Liver (tissue), 9 donors: ENCODE results near the gene SLC24A3. TPM values are rescaled to one million over a fixed set of nuclear protein-coding genes. Genes with fewer than 3 reads are reported as not detected.

Source experiments
- DNase-seq: peaks from one replicate; pipeline ENCODE4 v3.0.0-alpha.2; 2017; ENCODE audit warnings: low spot score
- H3K27ac ChIP-seq, 2 donors: one replicate each; pipeline ENCODE4 v1.7.0; 2013; ENCODE audit warnings: inconsistent platforms in 2 of 2, low read length in 2 of 2, control low read depth in 1 of 2, low read depth in 1 of 2, mild to moderate bottlenecking in 1 of 2
- H3K27me3 ChIP-seq, 4 donors: one replicate each; pipeline versions ENCODE4 v1.6.1 to v1.7.0; 2013; ENCODE audit warnings: low read length in 3 of 4, inconsistent platforms in 1 of 4, mild to moderate bottlenecking in 1 of 4, moderate library complexity in 1 of 4; ENCODE audit not compliant: control insufficient read depth in 4 of 4, insufficient read depth in 4 of 4
- H3K36me3 ChIP-seq, 4 donors: one replicate each; pipeline versions ENCODE4 v1.6.1 to v1.7.0; 2013; ENCODE audit warnings: low read length in 3 of 4, mild to moderate bottlenecking in 3 of 4, low read depth in 1 of 4, moderate library complexity in 1 of 4; ENCODE audit not compliant: control insufficient read depth in 4 of 4, insufficient read depth in 3 of 4
- H3K4me1 ChIP-seq, 4 donors: one replicate each; pipeline versions ENCODE4 v1.6.1 to v1.7.0; 2013; ENCODE audit warnings: low read length in 3 of 4, mild to moderate bottlenecking in 3 of 4, moderate library complexity in 1 of 4; ENCODE audit not compliant: control insufficient read depth in 4 of 4, insufficient read depth in 4 of 4
- H3K4me3 ChIP-seq, 3 donors: one replicate each; pipeline versions ENCODE4 v1.6.1 to v1.7.0; 2013; ENCODE audit warnings: low read length in 3 of 3, control low read depth in 1 of 3, low read depth in 1 of 3, mild to moderate bottlenecking in 1 of 3
- H3K9ac ChIP-seq, 2 donors: one replicate each; pipeline ENCODE4 v1.7.0; 2013; ENCODE audit warnings: low read length in 2 of 2, mild to moderate bottlenecking in 2 of 2, moderate library complexity in 2 of 2, control low read depth in 1 of 2, low read depth in 1 of 2
- H3K9me3 ChIP-seq, 4 donors: one replicate each; pipeline versions ENCODE4 v1.6.1 to v1.7.0; 2013; ENCODE audit warnings: low read length in 3 of 4; ENCODE audit not compliant: control insufficient read depth in 4 of 4
- CTCF ChIP-seq: fragments of 150-350 bp; IDR thresholded peaks from 2 replicates; pipeline ENCODE4 v1.5.1; 2017; ENCODE audit warnings: improper control_type of control experiment, low read depth, low read length; ENCODE audit not compliant: missing input control
- EGR1 ChIP-seq, 2 donors: IDR thresholded peaks; 2 replicates each; pipeline ENCODE4 v1.6.1; 2016 to 2018; ENCODE audit warnings: antibody characterized with exemption in 2 of 2, low read depth in 2 of 2
- FOXA1 ChIP-seq: IDR thresholded peaks from 2 replicates; pipeline ENCODE4 v1.6.1; 2016; ENCODE audit warnings: antibody characterized with exemption
- HNF4A ChIP-seq, 2 donors: conservative IDR thresholded peaks; 2 replicates each; pipeline ENCODE4 v1.6.1; 2016; ENCODE audit warnings: antibody characterized with exemption in 2 of 2, mild to moderate bottlenecking in 2 of 2
- JUND ChIP-seq, 2 donors: IDR thresholded peaks; 2 replicates each; pipeline ENCODE4 v1.6.1; 2016; ENCODE audit warnings: antibody characterized with exemption in 2 of 2
- MAX ChIP-seq: IDR thresholded peaks from 2 replicates; pipeline ENCODE4 v1.6.1; 2016; ENCODE audit warnings: antibody characterized with exemption
- RAD21 ChIP-seq, 2 donors: IDR thresholded peaks; 2 replicates each; pipeline ENCODE4 v1.6.1; 2016; ENCODE audit warnings: antibody characterized with exemption in 2 of 2, mild to moderate bottlenecking in 2 of 2
- REST ChIP-seq: IDR thresholded peaks from 2 replicates; pipeline ENCODE4 v1.6.1; 2016; ENCODE audit warnings: antibody characterized with exemption, mild to moderate bottlenecking
- SP1 ChIP-seq: IDR thresholded peaks from 2 replicates; pipeline ENCODE4 v1.6.1; 2018; ENCODE audit warnings: antibody characterized with exemption, mild to moderate bottlenecking
- YY1 ChIP-seq: IDR thresholded peaks from 2 replicates; pipeline ENCODE4 v1.6.1; 2016; ENCODE audit warnings: antibody characterized with exemption, mild to moderate bottlenecking
- ZBTB33 ChIP-seq: IDR thresholded peaks from 2 replicates; pipeline ENCODE4 v1.6.1; 2016; ENCODE audit warnings: antibody characterized with exemption
- WGBS: extraction: QIAGEN DNeasy Blood & Tissue Kit; methylation state at CpG from one replicate; pipeline ENCODE4 v1.1.7; 2013; 5-methylcytosine and 5-hydroxymethylcytosine counted together
- polyA plus RNA-seq, 2 donors: library from polyadenylated mRNA; stranded (reverse) in 1 of 2; unstranded in 1 of 2; fragments of 200-250 nt in 1 of 2; fragments of >200 nt in 1 of 2; fragmentation: Nextera tagmentation in 1 of 2; extraction: Ambion mirVana in 1 of 2; gene quantifications; one replicate each; pipeline versions ENCODE4 v1.2.1 to v1.2.3, GENCODE V29; 2013 to 2015
- total RNA-seq, 2 donors: library from RNA; depleted of rRNA; stranded (reverse); fragments of >200 nt; gene quantifications; one replicate each; pipeline ENCODE4 v1.2.3, GENCODE V29; 2014
- donor health status: healthy.
- donor health status: healthy.
- donor health status: healthy.
- donor health status: healthy.
- donor health status: healthy.

Gene SLC24A3
- total and polyA plus RNA-seq, 4 donors, result 0.28 to 1.8 (median 0.46) TPM

- Histone ChIP-seq H3K4me3 (no peak overlapping the region), H3K36me3 (no peaks in the 10 kb centered on the region), H3K9me3 (no peaks in the 10 kb centered on the region), H3K4me1 (no peaks in the 10 kb centered on the region), H3K9ac (no peak overlapping the region), H3K27me3 (no peaks in the 10 kb centered on the region), H3K27ac (no peak overlapping the region)
- DNase-seq, result no peak
- TF ChIP-seq SP1 (no peak), RAD21 (IDR thresholded peaks at IDR 0.05) (peak in 1 of 2 donors; percentile 6)
Measured at GRCh38 chr20:19185083-19185482, 27.4 kb upstream of the SLC24A3 start.

GRCh38 chr20:19193349-19193748 lies 19.1 kb upstream of the SLC24A3 start:
- TF ChIP-seq FOXA1, result no peak
- TF ChIP-seq SP1, result no peak
- no peak for TF ChIP-seq REST
- no peak for TF ChIP-seq RAD21 (IDR thresholded peaks at IDR 0.05)
- H3K9me3 ChIP-seq, result no peaks in the 10 kb centered on the region
- 26% methylated on average over 5 of the region's 5 CpGs for WGBS
- no peak overlapping the region for H3K4me3 ChIP-seq
- peaks cover 0 to 2% (median 0%) of the 10 kb centered on the region in 4 donors for H3K27me3 ChIP-seq
- DNase-seq, result no peak
- H3K9ac ChIP-seq, result no peak overlapping the region
- H3K36me3 ChIP-seq, result no peaks in the 10 kb centered on the region
- no peak overlapping the region for H3K27ac ChIP-seq
- H3K4me1 ChIP-seq, result no peaks in the 10 kb centered on the region

GRCh38 chr20:19205981-19206396 lies 6.5 kb upstream of the SLC24A3 start:
- no peaks in the 10 kb centered on the region for H3K9me3 ChIP-seq
- 15% methylated on average over 8 of the region's 8 CpGs for WGBS

More at GRCh38 chr20:19205981-19206396, 6.5 kb upstream of the SLC24A3 start:
- TF ChIP-seq EGR1 (IDR thresholded peaks at IDR 0.05; ENCODE audit: low read depth in 2 of 2), result no peak
- TF ChIP-seq YY1, result no peak
- TF ChIP-seq HNF4A (conservative IDR thresholded peaks at IDR 0.05), result no peak
- TF ChIP-seq JUND (IDR thresholded peaks at IDR 0.05), result no peak
- no peak for TF ChIP-seq ZBTB33
- TF ChIP-seq FOXA1, result no peak
- peak; percentile 76 for TF ChIP-seq CTCF
- TF ChIP-seq RAD21 (IDR thresholded peaks at IDR 0.05), result peak; percentile 79 to 88
- TF ChIP-seq MAX, result no peak
- DNase-seq, result peak; percentile 89
- H3K27me3 ChIP-seq, result peaks cover 0 to 2% (median 0%) of the 10 kb centered on the region in 4 donors
- no peak overlapping the region for H3K9ac ChIP-seq
- no peaks in the 10 kb centered on the region for H3K4me1 ChIP-seq
- no peak overlapping the region for H3K4me3 ChIP-seq
- no peaks in the 10 kb centered on the region for H3K36me3 ChIP-seq
- no peak overlapping the region for H3K27ac ChIP-seq
